ENCODE data around the gene TBC1D16. TPM values are rescaled to one million over a fixed set of nuclear protein-coding genes. Genes with fewer than 3 reads are reported as not detected.

TBC1D16 gene
- total and polyA plus RNA-seq, 2 experiments from 2014 or later: 24.5 to 38.1 TPM

DNA sequence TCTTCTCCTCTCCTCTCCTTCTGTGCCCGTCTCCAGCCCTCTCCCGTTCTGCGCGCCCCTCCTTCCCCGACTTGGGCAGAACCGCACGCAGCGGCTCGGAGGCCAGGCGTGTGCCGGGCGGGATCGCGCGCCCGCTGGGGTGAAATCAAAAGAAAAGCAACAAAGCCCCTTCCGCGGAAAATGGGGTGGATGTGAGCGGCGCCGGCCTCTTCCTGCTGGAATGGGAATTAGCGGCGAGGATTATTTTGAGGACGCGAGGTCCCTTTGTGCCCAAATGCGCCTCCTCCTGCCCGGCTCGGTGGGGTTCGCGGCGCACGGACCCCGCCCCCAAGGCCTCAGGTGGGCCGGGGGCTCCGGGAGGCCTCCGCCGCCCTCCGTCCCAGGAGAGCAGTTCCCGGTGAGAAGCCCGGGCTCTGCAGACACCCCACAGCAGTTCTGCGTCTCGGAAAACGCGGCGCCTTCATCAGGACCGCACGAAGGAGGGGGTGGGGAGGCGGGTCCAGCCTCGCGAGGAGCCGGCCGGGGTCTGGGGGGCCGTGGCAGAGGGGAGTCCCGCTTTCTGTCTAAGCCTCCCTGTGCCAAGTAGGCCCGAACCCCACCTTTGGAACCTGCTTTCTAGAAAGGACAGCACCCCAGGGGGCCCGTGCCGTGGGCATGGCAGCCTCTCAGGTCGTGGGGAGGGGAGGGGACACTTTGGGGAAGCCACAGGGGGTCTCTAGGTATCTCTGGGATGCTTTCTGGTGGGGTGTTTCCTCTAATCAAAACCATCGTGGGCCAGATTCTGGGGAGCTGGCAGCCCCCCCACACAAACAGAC lies 105.4 kb downstream of the TBC1D16 start:
- H3K79me2 ChIP-seq: no peaks in the 10 kb centered on the region
- peak; percentile 38 for TF ChIP-seq EZH2 (IDR thresholded peaks at IDR 0.05; ENCODE audit: borderline replicate concordance)
- TF ChIP-seq, protein P1, sequence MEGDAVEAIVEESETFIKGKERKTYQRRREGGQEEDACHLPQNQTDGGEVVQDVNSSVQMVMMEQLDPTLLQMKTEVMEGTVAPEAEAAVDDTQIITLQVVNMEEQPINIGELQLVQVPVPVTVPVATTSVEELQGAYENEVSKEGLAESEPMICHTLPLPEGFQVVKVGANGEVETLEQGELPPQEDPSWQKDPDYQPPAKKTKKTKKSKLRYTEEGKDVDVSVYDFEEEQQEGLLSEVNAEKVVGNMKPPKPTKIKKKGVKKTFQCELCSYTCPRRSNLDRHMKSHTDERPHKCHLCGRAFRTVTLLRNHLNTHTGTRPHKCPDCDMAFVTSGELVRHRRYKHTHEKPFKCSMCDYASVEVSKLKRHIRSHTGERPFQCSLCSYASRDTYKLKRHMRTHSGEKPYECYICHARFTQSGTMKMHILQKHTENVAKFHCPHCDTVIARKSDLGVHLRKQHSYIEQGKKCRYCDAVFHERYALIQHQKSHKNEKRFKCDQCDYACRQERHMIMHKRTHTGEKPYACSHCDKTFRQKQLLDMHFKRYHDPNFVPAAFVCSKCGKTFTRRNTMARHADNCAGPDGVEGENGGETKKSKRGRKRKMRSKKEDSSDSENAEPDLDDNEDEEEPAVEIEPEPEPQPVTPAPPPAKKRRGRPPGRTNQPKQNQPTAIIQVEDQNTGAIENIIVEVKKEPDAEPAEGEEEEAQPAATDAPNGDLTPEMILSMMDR (IDR thresholded peaks at IDR 0.05; ENCODE audit: poor library complexity): no peak
- TF ChIP-seq EZH2phosphoT487 (IDR thresholded peaks at IDR 0.05; ENCODE audit: low read depth, severe bottlenecking, unreplicated experiment): no peak
- H3K36me3 ChIP-seq (replicated peaks; ENCODE audit: insufficient read depth, low read depth): no peaks in the 10 kb centered on the region
- H3K27me3 ChIP-seq: peaks cover 10% of the 10 kb centered on the region
- H3K4me3 ChIP-seq: peak overlapping the region; percentile 66
- no peaks in the 10 kb centered on the region for H3K9me3 ChIP-seq (ENCODE audit: low read depth)
- no peaks in the 10 kb centered on the region for H3K9me2 ChIP-seq (replicated peaks; ENCODE audit: insufficient read depth)
- 3% methylated on average over 52 of the region's 59 CpGs for WGBS (ENCODE audit: low lambda C conversion rate, missing lambda C conversion rate)
- H4K20me1 ChIP-seq (ENCODE audit: insufficient read depth, poor library complexity, severe bottlenecking): no peaks in the 10 kb centered on the region
- no peak overlapping the region for H2AFZ ChIP-seq
- DNase-seq (ENCODE audit: low spot score): no peak
- peak overlapping the region; percentile 100 for H3K4me2 ChIP-seq
- peak overlapping the region; percentile 90 for H3K27ac ChIP-seq
- peaks cover 46% of the 10 kb centered on the region for H3K4me1 ChIP-seq (ENCODE audit: insufficient read depth)

DNA sequence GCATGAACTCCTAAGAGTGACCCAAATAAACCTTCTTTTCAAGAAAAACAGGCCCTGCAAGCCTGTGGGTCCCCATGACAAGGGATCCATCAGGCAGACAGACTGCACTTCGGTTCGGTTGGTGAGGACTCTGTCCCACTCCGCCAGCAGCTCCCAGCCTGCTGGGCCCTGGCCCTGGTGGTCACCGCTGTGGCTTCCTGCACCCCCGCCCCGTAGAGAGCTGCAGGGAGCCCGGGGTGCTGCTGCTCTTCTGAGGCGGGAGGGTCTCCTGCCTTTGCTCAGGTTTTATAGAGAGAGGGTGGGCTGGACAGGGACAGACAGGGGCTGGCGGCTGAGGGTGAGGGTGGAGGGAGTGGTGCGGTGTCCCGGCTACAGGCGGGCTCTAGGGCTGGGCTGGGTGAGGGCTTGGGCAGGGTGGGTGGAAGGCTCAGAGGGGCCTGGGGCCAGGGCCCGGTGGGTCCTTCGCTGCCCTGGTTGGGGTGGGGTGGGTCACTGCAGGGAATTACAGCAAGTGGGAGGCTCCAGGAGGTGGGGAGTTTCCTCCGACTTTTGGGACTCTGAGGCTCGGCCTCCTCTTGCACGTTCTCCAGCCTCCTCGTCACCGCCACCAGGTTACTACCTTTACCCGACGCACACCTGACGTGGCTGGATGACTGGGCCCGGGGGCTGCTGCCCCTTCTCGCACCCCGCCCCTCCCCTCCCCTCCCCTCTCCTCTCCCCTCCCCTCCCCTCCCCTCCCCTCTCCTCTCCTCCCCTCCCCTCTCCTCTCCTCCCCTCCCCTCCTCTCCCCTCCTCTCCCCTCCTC lies 106.2 kb downstream of the TBC1D16 start:
- 74% methylated on average over 14 of the region's 25 CpGs for WGBS (ENCODE audit: low lambda C conversion rate, missing lambda C conversion rate)

DNA sequence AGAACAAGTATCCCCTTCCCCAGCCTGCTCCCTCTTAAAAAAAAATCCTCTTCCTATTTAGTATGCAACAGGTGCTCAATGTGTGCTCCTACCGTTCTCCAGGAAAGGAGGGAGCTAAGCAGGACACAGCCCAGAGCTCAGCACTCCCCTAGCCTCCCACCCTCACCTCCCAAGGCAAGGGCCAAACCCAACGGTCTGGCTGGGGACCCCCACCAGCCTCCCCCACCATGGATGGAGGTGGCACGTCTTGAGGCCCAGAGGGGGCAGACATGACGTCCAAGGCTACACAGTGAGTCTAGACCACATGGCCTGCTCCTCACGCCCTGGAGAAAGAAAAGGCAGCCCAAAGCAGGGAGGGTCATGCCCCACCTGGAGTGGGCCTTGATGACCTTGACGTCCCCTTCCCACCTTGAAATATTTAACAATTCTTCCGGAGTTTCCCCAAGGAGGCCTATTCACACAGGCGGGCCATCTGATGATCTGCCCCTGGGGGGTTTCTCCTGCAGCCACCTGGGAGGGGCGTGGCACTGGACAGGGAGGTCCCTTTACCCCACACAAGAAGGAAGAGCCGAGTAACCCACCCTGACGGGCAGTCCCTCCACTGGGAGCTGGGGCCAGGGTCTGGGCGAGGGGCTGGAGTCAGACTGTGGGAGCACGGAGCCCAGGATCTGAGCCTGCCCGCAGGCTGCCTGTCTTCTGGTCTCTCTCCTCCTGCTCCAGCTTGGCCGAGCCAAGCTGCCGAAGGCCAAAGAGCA lies 107.0 kb downstream of the TBC1D16 start:
- H3K4me2 ChIP-seq: no peak overlapping the region
- H3K27ac ChIP-seq: no peak overlapping the region
- whole genome bisulfite sequencing (ENCODE audit: low lambda C conversion rate, missing lambda C conversion rate): 92% methylated on average over 16 of the region's 16 CpGs
- H3K79me2 ChIP-seq: no peaks in the 10 kb centered on the region
- H3K4me1 ChIP-seq (ENCODE audit: insufficient read depth): peaks cover 48% of the 10 kb centered on the region
- no peak overlapping the region for H3K4me3 ChIP-seq
- H3K36me3 ChIP-seq (replicated peaks; ENCODE audit: insufficient read depth, low read depth): no peaks in the 10 kb centered on the region
- H3K27me3 ChIP-seq: peaks cover 10% of the 10 kb centered on the region
- H4K20me1 ChIP-seq (ENCODE audit: insufficient read depth, poor library complexity, severe bottlenecking): no peaks in the 10 kb centered on the region
- H3K9me2 ChIP-seq (replicated peaks; ENCODE audit: insufficient read depth): no peaks in the 10 kb centered on the region
- no peak for DNase-seq (ENCODE audit: low spot score)
- H2AFZ ChIP-seq: no peak overlapping the region
- TF ChIP-seq EZH2 (IDR thresholded peaks at IDR 0.05; ENCODE audit: borderline replicate concordance) (no peak), EZH2phosphoT487 (IDR thresholded peaks at IDR 0.05; ENCODE audit: low read depth, severe bottlenecking, unreplicated experiment) (no peak)
- TF ChIP-seq, protein P1 (IDR thresholded peaks at IDR 0.05; ENCODE audit: poor library complexity): no peak
- H3K9me3 ChIP-seq (ENCODE audit: low read depth): no peaks in the 10 kb centered on the region

More for the DNA sequence above, 106.2 kb downstream of the TBC1D16 start:
- peak overlapping the region; percentile 100 for H3K4me2 ChIP-seq
- no peak overlapping the region for H3K27ac ChIP-seq
- H3K4me3 ChIP-seq: no peak overlapping the region
- H3K9me2 ChIP-seq (replicated peaks; ENCODE audit: insufficient read depth): no peaks in the 10 kb centered on the region
- H3K36me3 ChIP-seq (replicated peaks; ENCODE audit: insufficient read depth, low read depth): no peaks in the 10 kb centered on the region
- no peaks in the 10 kb centered on the region for H3K79me2 ChIP-seq
- no peaks in the 10 kb centered on the region for H4K20me1 ChIP-seq (ENCODE audit: insufficient read depth, poor library complexity, severe bottlenecking)
- peaks cover 48% of the 10 kb centered on the region for H3K4me1 ChIP-seq (ENCODE audit: insufficient read depth)
- TF ChIP-seq EZH2 (IDR thresholded peaks at IDR 0.05; ENCODE audit: borderline replicate concordance) (no peak), EZH2phosphoT487 (IDR thresholded peaks at IDR 0.05; ENCODE audit: low read depth, severe bottlenecking, unreplicated experiment) (no peak)
- TF ChIP-seq, protein P1 (IDR thresholded peaks at IDR 0.05; ENCODE audit: poor library complexity): no peak
- no peaks in the 10 kb centered on the region for H3K9me3 ChIP-seq (ENCODE audit: low read depth)
- peaks cover 10% of the 10 kb centered on the region for H3K27me3 ChIP-seq
- DNase-seq (ENCODE audit: low spot score): no peak
- H2AFZ ChIP-seq: no peak overlapping the region

Measured in hepatocyte (in vitro differentiated cells).